Activated CD8-positive, alpha-beta memory T cell treated with anti-CD3 and anti-CD28 coated beads, Interleukin-2, amount 50 U/mL, for 1 hour (primary cell): Measurements from ENCODE around the gene MKI67.

ENCODE experiments used
- DNase-seq: peaks from one replicate; pipeline ENCODE4 v3.0.0-alpha.2; 2020; ENCODE audit errors: extremely low read depth

Gene MKI67

GRCh38 chr10:128065881-128066534 lies 60.2 kb downstream of the MKI67 start:
- DNase-seq = no peak

- no peak for DNase-seq
Measured at GRCh38 chr10:128064970-128065580, 61.1 kb downstream of the MKI67 start.

GRCh38 chr10:128064108-128064969 lies 61.9 kb downstream of the MKI67 start:
- DNase-seq = peak; percentile 43

GRCh38 chr10:128063736-128064107 lies 62.5 kb downstream of the MKI67 start:
- DNase-seq = no peak

GRCh38 chr10:128062881-128063563 lies 63.2 kb downstream of the MKI67 start:
- DNase-seq = no peak

GRCh38 chr10:128062331-128062880 lies 63.8 kb downstream of the MKI67 start:
- no peak for DNase-seq

GRCh38 chr10:128061306-128062300 lies 64.6 kb downstream of the MKI67 start:
- no peak for DNase-seq

GRCh38 chr10:128060341-128061250 lies 65.6 kb downstream of the MKI67 start:
- DNase-seq = no peak

- DNase-seq = no peak
Measured at GRCh38 chr10:128059982-128060293, 66.3 kb downstream of the MKI67 start.

- no peak for DNase-seq
Measured at GRCh38 chr10:128059266-128059981, 66.8 kb downstream of the MKI67 start.

GRCh38 chr10:128058750-128059134 lies 67.5 kb downstream of the MKI67 start:
- DNase-seq = no peak

- DNase-seq = no peak
Measured at GRCh38 chr10:128058106-128058749, 68.0 kb downstream of the MKI67 start.

- no peak for DNase-seq
Measured at GRCh38 chr10:128056303-128057050, 69.7 kb downstream of the MKI67 start.

GRCh38 chr10:128055061-128055868 lies 71.0 kb downstream of the MKI67 start:
- no peak for DNase-seq

GRCh38 chr10:128054163-128054970 lies 71.9 kb downstream of the MKI67 start:
- DNase-seq = no peak

GRCh38 chr10:128053356-128053755 lies 72.9 kb downstream of the MKI67 start:
- DNase-seq = no peak
